GM18505 (cell line): ENCODE measurements around the gene NDC80.
A peak's percentile ranks its signal among the peaks of the same experiment; 100 is the strongest.
"Not testable (repeated sequence)": the region's sequence is repeated elsewhere in the genome, so short reads cannot be mapped to it uniquely, and the experiment has no call there.

Experiments used
- ATAC-seq: cut with Tn5 transposase; IDR thresholded peaks from one replicate; pipeline ENCODE4 v1.9.1; 2021; ENCODE audit not compliant: unreplicated experiment
- POLR2A ChIP-seq: IDR thresholded peaks from 4 replicates; pipeline ENCODE4 v1.6.1; 2011; ENCODE audit warnings: borderline replicate concordance; ENCODE audit not compliant: insufficient read depth, insufficient read length; ENCODE audit errors: extremely low read depth

Gene NDC80

DNA sequence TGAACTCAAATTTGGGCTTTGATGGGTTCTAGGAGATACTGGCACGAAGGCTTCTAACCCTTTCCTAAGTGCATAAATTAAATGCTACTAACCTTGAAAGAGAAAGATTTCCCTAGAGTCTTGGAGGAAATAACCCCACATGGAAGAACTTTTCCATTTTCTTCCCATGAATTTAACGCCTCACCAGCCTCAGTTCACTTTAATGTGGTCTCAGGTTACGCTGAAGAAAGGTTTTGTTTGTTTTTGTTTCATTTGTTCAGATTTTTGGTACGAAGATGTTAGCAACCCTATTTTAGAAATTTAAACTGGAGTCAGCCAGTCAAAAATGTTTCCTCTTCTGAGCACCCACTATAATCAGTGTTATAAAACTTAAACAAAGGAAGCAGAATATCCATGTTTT lies 30.8 kb upstream of the NDC80 start:
- no peak for ATAC-seq
- TF ChIP-seq POLR2A, result no peak

GRCh38 chr18:2541925-2542563 lies 29.3 kb upstream of the NDC80 start:
- ATAC-seq, result not testable (repeated sequence)

DNA sequence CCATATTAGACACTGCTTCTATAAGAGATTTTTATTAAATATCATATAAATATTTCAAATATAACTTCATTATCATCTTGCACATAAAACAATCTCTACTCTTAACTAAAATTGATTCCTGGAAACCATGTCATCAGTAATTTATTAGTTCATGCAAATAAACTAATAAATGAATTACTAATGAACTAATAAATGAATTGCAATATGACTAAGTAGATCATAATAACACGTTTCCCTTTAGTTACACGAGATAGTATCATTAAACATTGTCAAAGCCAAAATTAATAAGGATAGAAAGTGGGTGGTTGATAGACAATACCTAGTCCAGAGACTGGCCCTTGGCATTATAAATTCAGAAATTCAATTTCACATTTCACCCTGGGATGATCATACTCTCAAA lies 26.2 kb upstream of the NDC80 start:
- TF ChIP-seq POLR2A, result no peak
- ATAC-seq, result no peak

DNA sequence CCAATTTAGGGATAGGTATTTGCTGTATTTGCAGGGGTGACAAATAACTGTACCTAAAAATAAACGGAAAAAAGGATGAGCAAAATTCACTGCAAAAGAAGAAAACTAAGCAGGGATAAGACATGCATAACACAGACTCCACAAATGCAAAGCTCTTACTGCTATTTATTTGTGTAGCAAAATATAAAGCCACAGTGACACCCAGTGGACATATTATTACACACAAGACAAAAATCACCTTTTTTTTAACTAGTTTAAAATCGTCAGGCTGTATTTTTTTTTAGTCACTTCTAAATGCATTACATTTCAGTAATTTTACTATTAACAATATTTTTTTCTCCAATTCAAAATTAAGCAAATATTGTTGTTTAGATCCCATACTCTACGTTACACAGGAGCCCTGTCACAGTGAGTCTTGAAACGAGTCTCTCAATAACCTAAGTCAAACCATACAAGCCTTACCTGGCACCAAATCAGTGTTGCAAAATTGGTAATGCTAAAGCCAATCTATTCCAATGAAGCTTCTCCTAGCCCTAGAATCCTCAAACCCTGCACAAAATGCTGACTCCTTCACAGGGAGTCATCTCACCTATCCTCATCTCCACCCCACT lies 23.8 kb upstream of the NDC80 start:
- TF ChIP-seq POLR2A, result no peak
- peak; percentile 70 for ATAC-seq

- ATAC-seq, result no peak
- TF ChIP-seq POLR2A, result no peak
These were observed 21.9 kb upstream of the NDC80 start for GRCh38 chr18:2549462-2549861.

GRCh38 chr18:2551425-2551824 lies 19.9 kb upstream of the NDC80 start:
- no peak for TF ChIP-seq POLR2A
- no peak for ATAC-seq

DNA sequence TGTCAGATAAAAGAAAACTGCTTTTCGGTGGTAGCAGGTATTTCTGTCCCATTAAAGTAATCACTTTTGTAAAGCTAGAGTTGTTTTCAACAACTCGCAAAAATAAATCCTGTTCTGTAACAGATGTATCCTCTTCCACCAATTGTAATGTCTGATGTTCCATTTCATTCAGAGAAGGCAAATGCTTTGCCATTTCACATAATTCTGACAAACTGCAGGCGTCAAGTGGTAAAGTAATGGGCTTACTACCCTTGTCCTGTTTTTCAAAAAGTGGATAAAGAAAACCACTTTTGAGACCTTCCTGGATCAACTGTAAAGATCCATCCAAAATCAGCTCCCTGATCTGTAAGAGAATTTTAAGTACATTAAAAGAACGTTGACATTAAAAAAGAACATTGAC lies 16.7 kb upstream of the NDC80 start:
- TF ChIP-seq POLR2A, result no peak
- ATAC-seq, result no peak

DNA sequence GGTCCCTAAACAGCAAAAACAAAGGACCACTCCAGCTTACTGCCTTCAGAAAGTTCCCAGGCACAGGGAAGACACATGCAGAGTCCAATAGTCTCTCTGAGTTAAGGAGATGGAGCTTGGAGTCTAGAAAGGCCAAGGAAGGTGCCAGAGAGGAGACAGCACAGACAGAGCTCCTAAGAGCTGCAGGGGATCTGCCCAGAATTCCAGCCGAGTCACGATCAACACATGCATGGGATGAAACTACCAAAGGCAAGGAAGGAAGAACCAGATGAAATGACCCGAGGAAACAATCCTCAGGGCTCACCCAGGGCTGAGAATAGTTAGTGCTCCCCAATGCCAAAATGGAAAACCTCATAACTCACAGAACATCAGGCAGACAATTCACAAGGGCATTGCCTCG lies 15.5 kb upstream of the NDC80 start:
- TF ChIP-seq POLR2A, result no peak
- no peak for ATAC-seq

GRCh38 chr18:2557536-2557935 lies 13.8 kb upstream of the NDC80 start:
- no peak for TF ChIP-seq POLR2A

GRCh38 chr18:2559249-2559648 lies 12.1 kb upstream of the NDC80 start:
- no peak for ATAC-seq
- TF ChIP-seq POLR2A, result no peak

More at GRCh38 chr18:2557536-2557935, 13.8 kb upstream of the NDC80 start:
- ATAC-seq, result no peak

DNA sequence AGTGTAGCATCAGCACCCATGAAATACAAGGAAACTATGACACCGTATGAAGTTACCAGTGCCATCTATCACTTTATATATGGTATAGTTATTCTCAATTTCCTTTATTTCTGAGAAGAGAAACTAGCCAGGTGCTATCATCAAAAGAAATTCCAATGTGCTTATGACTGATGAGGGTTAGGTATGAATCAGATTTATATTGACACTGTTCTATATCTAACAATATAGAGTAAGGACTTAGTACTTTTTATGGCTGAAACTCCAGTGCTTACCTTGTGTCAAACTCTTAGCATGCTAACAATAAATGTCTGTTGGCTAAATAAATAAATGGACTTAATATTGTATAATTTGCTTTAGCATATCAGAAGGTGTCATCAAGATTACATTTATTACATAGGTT lies 7.0 kb upstream of the NDC80 start:
- ATAC-seq, result no peak

GRCh38 chr18:2568129-2568528 lies 3.2 kb upstream of the NDC80 start:
- no peak for TF ChIP-seq POLR2A
- ATAC-seq, result no peak

More for the DNA sequence above, 7.0 kb upstream of the NDC80 start:
- TF ChIP-seq POLR2A, result no peak

GRCh38 chr18:2568605-2569004 lies 2.8 kb upstream of the NDC80 start:
- no peak for TF ChIP-seq POLR2A
- ATAC-seq, result no peak

DNA sequence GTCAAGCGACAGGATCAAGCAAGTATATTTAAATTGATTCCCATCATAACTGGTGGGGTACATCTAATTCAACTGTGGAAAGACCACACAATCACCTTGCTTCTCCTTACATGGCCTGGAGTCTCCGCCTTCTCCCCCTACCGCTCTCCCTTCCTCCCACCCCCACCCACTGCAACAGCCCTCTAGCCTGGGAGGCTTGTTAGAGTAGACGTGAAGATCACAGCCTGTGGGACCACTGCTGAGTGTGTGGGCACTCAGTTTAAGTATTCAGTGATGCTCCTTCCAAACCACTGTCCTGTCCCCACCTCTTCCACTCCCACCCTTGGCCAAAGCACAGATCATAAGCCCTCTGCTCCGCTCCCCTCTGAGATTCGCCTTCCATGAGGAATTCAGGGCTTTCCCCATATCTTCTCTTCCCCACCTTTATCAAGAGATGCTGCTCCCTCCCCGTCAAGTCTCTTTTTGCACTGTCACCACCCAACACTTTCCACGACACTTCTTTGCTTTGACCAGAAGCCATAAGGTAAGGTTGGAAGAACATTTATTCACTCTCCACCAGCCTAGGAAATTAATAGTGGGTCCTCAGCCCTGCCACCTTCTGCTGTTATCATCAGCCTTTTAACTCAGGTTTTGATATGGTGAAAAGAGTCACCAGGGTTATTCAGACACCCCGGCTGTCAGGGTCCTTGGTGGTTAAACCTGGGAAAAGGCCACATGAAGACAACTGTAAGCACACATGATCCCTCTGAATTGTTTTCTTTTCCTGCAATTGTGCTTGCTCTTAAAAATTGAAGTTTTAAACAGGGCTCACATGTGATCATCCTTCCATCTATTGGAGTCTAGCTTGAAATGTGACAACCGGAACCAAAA lies 1.8 kb upstream of the NDC80 start:
- no peak for ATAC-seq
- no peak for TF ChIP-seq POLR2A
